ENCODE measurements around the gene ADGRL3.
"Not testable (repeated sequence)": the region's sequence is repeated elsewhere in the genome, so short reads cannot be mapped to it uniquely, and the experiment has no call there.

The ADGRL3 gene

GRCh38 chr4:61985426-61985825 lies 785.3 kb downstream of the ADGRL3 start:
- Histone ChIP-seq H3K36me3 (ENCODE audit: control insufficient read depth in 2 of 2, insufficient read depth in 1 of 2, low read length in 2 of 2) (no peaks in the 10 kb centered on the region; a peak in 1 of 3 replicates), H3K4me1 (ENCODE audit: control insufficient read depth, insufficient read depth, low read length) (no peaks in the 10 kb centered on the region), H3K4me3 (ENCODE audit: low read depth, low read length) (no peak overlapping the region), H3K9me3 (ENCODE audit: control insufficient read depth, insufficient read depth, low read depth, low read length) (no peaks in the 10 kb centered on the region), H3K27ac (ENCODE audit: extremely low read depth, low read depth, low read length) (no peak overlapping the region)
- no peak for TF ChIP-seq ZNF654 (tag by site-specific recombination; IDR thresholded peaks at IDR 0.05; ENCODE audit: low read depth)
- TF ChIP-seq ZNF155 (tag by site-specific recombination; IDR thresholded peaks at IDR 0.05), result no peak
- no peak for TF ChIP-seq ZNF221 (tag by site-specific recombination; IDR thresholded peaks at IDR 0.05; ENCODE audit: borderline replicate concordance)
- TF ChIP-seq ZNF16 (tag by site-specific recombination; IDR thresholded peaks at IDR 0.05; ENCODE audit: low read depth), result no peak
- TF ChIP-seq ZNF473 (tag by site-specific recombination; IDR thresholded peaks at IDR 0.05), result no peak
- no peak for TF ChIP-seq BCL11A (tag by site-specific recombination; IDR thresholded peaks at IDR 0.05; ENCODE audit: low read depth)
- ChIA-PET CTCF (interaction anchor here (0.6 kb wide), 1 partner anchor 586 kb away, joined by 4 read pairs; no protein-coding TSS in a partner anchor), POLR2A (no interaction called here)

- H3K36me3 ChIP-seq (ENCODE audit: control insufficient read depth in 2 of 2, insufficient read depth in 1 of 2, low read length in 2 of 2); POLR2A ChIA-PET; H3K27ac ChIP-seq (ENCODE audit: extremely low read depth, low read depth, low read length); H3K4me3 ChIP-seq (ENCODE audit: low read depth, low read length); CTCF ChIA-PET; H3K4me1 ChIP-seq (ENCODE audit: control insufficient read depth, insufficient read depth, low read length); H3K9me3 ChIP-seq (ENCODE audit: control insufficient read depth, insufficient read depth, low read depth, low read length): not testable (repeated sequence)
These were observed 786.8 kb downstream of the ADGRL3 start for GRCh38 chr4:61986929-61987328.

DNA sequence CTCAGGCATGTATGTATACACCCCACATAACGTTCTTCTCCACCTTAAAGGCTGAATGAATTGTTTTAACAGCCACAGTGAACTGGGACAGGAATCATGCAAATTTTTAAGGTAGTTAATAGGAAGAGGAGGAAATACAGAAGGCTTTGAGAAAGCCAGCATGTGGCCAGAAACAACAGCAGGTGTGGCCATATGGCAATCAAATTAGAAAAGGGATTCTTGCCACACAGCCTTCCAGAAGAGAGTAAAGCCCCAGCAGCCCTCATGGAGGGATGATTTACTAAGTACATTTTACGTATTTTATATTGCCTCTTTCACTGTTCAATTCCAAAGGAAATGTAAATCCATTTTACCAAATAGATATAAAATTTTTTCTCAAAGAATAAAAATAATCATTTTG lies 792.2 kb downstream of the ADGRL3 start:
- ChIA-PET CTCF (no interaction called here), POLR2A (no interaction called here)
- TF ChIP-seq ZSCAN30 (tag by site-specific recombination; IDR thresholded peaks at IDR 0.05), result no peak
- no peak for TF ChIP-seq ZNF530 (tag by site-specific recombination; IDR thresholded peaks at IDR 0.05; ENCODE audit: low read depth)
- no peak for TF ChIP-seq ZNF785 (tag by site-specific recombination; IDR thresholded peaks at IDR 0.05)
- no peak for TF ChIP-seq ZNF561 (tag by site-specific recombination; IDR thresholded peaks at IDR 0.05; ENCODE audit: borderline replicate concordance)
- TF ChIP-seq ZNF560 (tag by site-specific recombination; IDR thresholded peaks at IDR 0.05; ENCODE audit: borderline replicate concordance), result no peak
- no peak for TF ChIP-seq SP2 (tag by site-specific recombination; IDR thresholded peaks at IDR 0.05)
- TF ChIP-seq ZNF10 (tag by site-specific recombination; IDR thresholded peaks at IDR 0.05), result no peak
- no peak for TF ChIP-seq GFI1B (tag by site-specific recombination; IDR thresholded peaks at IDR 0.05)
- TF ChIP-seq ZNF571 (tag by site-specific recombination; IDR thresholded peaks at IDR 0.05), result no peak
- TF ChIP-seq YY2 (tag by site-specific recombination; IDR thresholded peaks at IDR 0.05), result no peak
- TF ChIP-seq RBAK (tag by site-specific recombination; IDR thresholded peaks at IDR 0.05), result no peak
- no peak for TF ChIP-seq ZBTB49 (tag by site-specific recombination; IDR thresholded peaks at IDR 0.05; ENCODE audit: low read depth)
- TF ChIP-seq ZNF157 (tag by site-specific recombination; IDR thresholded peaks at IDR 0.05), result no peak
- no peak for TF ChIP-seq ZNF692 (tag by site-specific recombination; IDR thresholded peaks at IDR 0.05)
- no peak for TF ChIP-seq ZNF596 (tag by site-specific recombination; IDR thresholded peaks at IDR 0.05)
- no peaks in the 10 kb centered on the region for H3K4me1 ChIP-seq (ENCODE audit: control insufficient read depth, insufficient read depth, low read length)
- no peaks in the 10 kb centered on the region for H3K36me3 ChIP-seq (ENCODE audit: control insufficient read depth in 2 of 2, insufficient read depth in 1 of 2, low read length in 2 of 2)
- no peak overlapping the region for H3K27ac ChIP-seq (ENCODE audit: extremely low read depth, low read depth, low read length)
- no peaks in the 10 kb centered on the region for H3K9me3 ChIP-seq (ENCODE audit: control insufficient read depth, insufficient read depth, low read depth, low read length)
- H3K4me3 ChIP-seq (ENCODE audit: low read depth, low read length), result no peak overlapping the region

Measured in HEK293 (cell line).